HEK293 (cell line): ENCODE data around the gene FILIP1L.
A peak's percentile ranks its signal among the peaks of the same experiment; 100 is the strongest.

Experiments used
- ELK4 ChIP-seq: IDR thresholded peaks from 2 replicates; pipeline ENCODE4 v1.6.1; 2011; ENCODE audit warnings: mild to moderate bottlenecking, low read depth, low read length, borderline replicate concordance
- HOXD13 ChIP-seq: sonication (generic); formaldehyde crosslinking; IDR thresholded peaks from 2 replicates; pipeline ENCODE4 v1.8.0; 2022; ENCODE audit warnings: missing genetic modification reagents, borderline replicate concordance
- KLF1 ChIP-seq: fragments of 450-650 bp; formaldehyde crosslinking; IDR thresholded peaks from 2 replicates; pipeline ENCODE4 v1.5.1; 2016; ENCODE audit warnings: missing biosample characterization, missing genetic modification characterization
- KLF17 ChIP-seq: fragments of 450-650 bp; formaldehyde crosslinking; IDR thresholded peaks from 2 replicates; pipeline ENCODE4 v1.5.1; 2016; ENCODE audit warnings: missing biosample characterization, missing genetic modification characterization
- REPIN1 ChIP-seq: fragments of 450-650 bp; formaldehyde crosslinking; IDR thresholded peaks from 2 replicates; pipeline ENCODE4 v1.5.1; 2017; ENCODE audit warnings: missing biosample characterization, missing genetic modification characterization, low read depth
- REST ChIP-seq: fragments of 450-650 bp; formaldehyde crosslinking; IDR thresholded peaks from 2 replicates; pipeline ENCODE4 v1.5.1; 2016; ENCODE audit warnings: missing biosample characterization, missing genetic modification characterization
- SP7 ChIP-seq: fragments of 450-650 bp; formaldehyde crosslinking; IDR thresholded peaks from 2 replicates; pipeline ENCODE4 v1.5.1; 2016; ENCODE audit warnings: missing biosample characterization, missing genetic modification characterization
- TCF7L2 ChIP-seq: IDR thresholded peaks from 2 replicates; pipeline ENCODE4 v1.6.1; 2011; ENCODE audit warnings: low read depth, mild to moderate bottlenecking, inconsistent platforms, low read length, moderate library complexity, borderline replicate concordance
- TRIM28 ChIP-seq: IDR thresholded peaks from 2 replicates; pipeline ENCODE4 v1.6.1; 2011; ENCODE audit warnings: low read length, control low read depth, borderline replicate concordance
- ZBTB20 ChIP-seq: fragments of 450-650 bp; formaldehyde crosslinking; IDR thresholded peaks from 2 replicates; pipeline ENCODE4 v1.5.1; 2016; ENCODE audit warnings: missing biosample characterization, missing genetic modification characterization
- ZBTB8A ChIP-seq: fragments of 450-650 bp; formaldehyde crosslinking; IDR thresholded peaks from 2 replicates; pipeline ENCODE4 v1.5.1; 2016; ENCODE audit warnings: missing biosample characterization, missing genetic modification characterization
- ZNF114 ChIP-seq: fragments of 450-650 bp; formaldehyde crosslinking; IDR thresholded peaks from 2 replicates; pipeline ENCODE4 v1.5.0; 2017; ENCODE audit warnings: missing biosample characterization, missing genetic modification characterization
- ZNF157 ChIP-seq: fragments of 450-650 bp; formaldehyde crosslinking; IDR thresholded peaks from 2 replicates; pipeline ENCODE4 v1.5.1; 2016; ENCODE audit warnings: missing biosample characterization, missing genetic modification characterization
- ZNF16 ChIP-seq: fragments of 450-650 bp; formaldehyde crosslinking; IDR thresholded peaks from 2 replicates; pipeline ENCODE4 v1.5.1; 2016; ENCODE audit warnings: low read depth, missing biosample characterization, missing genetic modification characterization
- ZNF211 ChIP-seq: fragments of 450-650 bp; formaldehyde crosslinking; IDR thresholded peaks from 2 replicates; pipeline ENCODE4 v1.5.1; 2016; ENCODE audit warnings: low read depth, missing biosample characterization, missing genetic modification characterization
- ZNF350 ChIP-seq: fragments of 450-650 bp; formaldehyde crosslinking; IDR thresholded peaks from 2 replicates; pipeline ENCODE4 v1.5.0; 2017; ENCODE audit warnings: missing biosample characterization, mild to moderate bottlenecking, missing genetic modification characterization
- ZNF366 ChIP-seq: fragments of 450-650 bp; formaldehyde crosslinking; conservative IDR thresholded peaks from 2 replicates; pipeline ENCODE4 v1.5.1; 2016; ENCODE audit warnings: missing biosample characterization, missing genetic modification characterization
- ZNF423 ChIP-seq: fragments of 450-650 bp; formaldehyde crosslinking; IDR thresholded peaks from 2 replicates; pipeline ENCODE4 v1.5.1; 2016; ENCODE audit warnings: missing biosample characterization, missing genetic modification characterization
- ZNF501 ChIP-seq: fragments of 450-650 bp; formaldehyde crosslinking; IDR thresholded peaks from 2 replicates; pipeline ENCODE4 v1.5.1; 2016; ENCODE audit warnings: missing biosample characterization, missing genetic modification characterization
- ZNF521 ChIP-seq: fragments of 450-650 bp; formaldehyde crosslinking; IDR thresholded peaks from 2 replicates; pipeline ENCODE4 v1.5.1; 2017; ENCODE audit warnings: missing biosample characterization, mild to moderate bottlenecking, missing genetic modification characterization
- ZNF548 ChIP-seq: fragments of 450-650 bp; formaldehyde crosslinking; IDR thresholded peaks from 2 replicates; pipeline ENCODE4 v1.5.1; 2016; ENCODE audit warnings: missing biosample characterization, missing genetic modification characterization
- ZNF558 ChIP-seq: fragments of 450-650 bp; formaldehyde crosslinking; IDR thresholded peaks from 2 replicates; pipeline ENCODE4 v1.5.1; 2016; ENCODE audit warnings: missing biosample characterization, missing genetic modification characterization
- ZNF623 ChIP-seq: fragments of 450-650 bp; formaldehyde crosslinking; IDR thresholded peaks from 2 replicates; pipeline ENCODE4 v1.5.1; 2016; ENCODE audit warnings: missing biosample characterization, missing genetic modification characterization
- ZNF629 ChIP-seq: fragments of 450-650 bp; formaldehyde crosslinking; IDR thresholded peaks from 2 replicates; pipeline ENCODE4 v1.5.1; 2017; ENCODE audit warnings: missing biosample characterization, missing genetic modification characterization
- ZNF843 ChIP-seq: fragments of 450-650 bp; formaldehyde crosslinking; IDR thresholded peaks from 2 replicates; pipeline ENCODE4 v1.5.1; 2016; ENCODE audit warnings: missing biosample characterization, missing genetic modification characterization
- ZSCAN30 ChIP-seq: fragments of 450-650 bp; IDR thresholded peaks from 2 replicates; pipeline ENCODE4 v1.5.1; 2018; ENCODE audit warnings: missing biosample characterization, mild to moderate bottlenecking, missing genetic modification characterization, moderate library complexity

FILIP1L gene

GRCh38 chr3:99825004-99825640, 289.2 kb downstream of the FILIP1L start (continued):
- TF ChIP-seq ELK4 (no peak), ZNF629 (peak; percentile 32; the same call in 1 of the 2 replicates), ZNF114 (tag by site-specific recombination) (no peak), ZNF501 (no peak), REPIN1 (tag by site-specific recombination) (no peak), ZNF521 (tag by site-specific recombination) (no peak), ZNF366 (tag by site-specific recombination) (peak; percentile 49; the same call in 1 of the 2 replicates), ZNF157 (tag by site-specific recombination) (no peak), ZBTB20 (tag by site-specific recombination) (no peak), ZNF558 (no peak), KLF17 (tag by site-specific recombination) (no peak), ZNF16 (tag by site-specific recombination) (no peak), SP7 (peak; percentile 59), ZNF623 (tag by site-specific recombination) (no peak), KLF1 (tag by site-specific recombination) (no peak), REST (no peak), TRIM28 (0 out of 2 replicates have a peak, but pooled peaks have one; percentile 14), ZNF423 (no peak), TCF7L2 (no peak), ZSCAN30 (tag by site-specific recombination) (no peak), ZNF548 (tag by site-specific recombination) (no peak), ZNF350 (tag by site-specific recombination) (no peak), ZBTB8A (tag by site-specific recombination) (no peak), ZNF211 (tag by site-specific recombination) (no peak), ZNF843 (tag by site-specific recombination) (no peak), HOXD13 (no peak)
